ENCODE results near the gene CDK2AP2.

CDK2AP2 gene

DNA sequence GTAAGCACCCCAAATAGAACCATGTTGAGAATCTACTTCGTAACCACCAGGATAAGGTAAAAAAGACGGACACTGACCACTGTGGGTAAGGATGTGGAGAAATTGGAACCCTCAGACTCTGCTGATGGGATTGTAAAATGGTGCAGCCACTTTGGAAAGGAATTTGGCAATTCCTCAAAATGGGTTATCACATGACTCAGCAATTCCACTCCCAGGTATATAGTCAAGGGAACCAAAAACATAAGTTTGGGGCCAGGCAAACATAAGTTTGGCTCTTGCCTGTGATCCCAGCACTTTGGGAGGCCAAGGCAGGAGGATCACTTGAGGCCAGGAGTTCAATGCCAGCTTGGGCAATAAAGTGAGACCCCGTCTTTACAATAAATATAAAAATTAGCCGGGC, 20.4 kb upstream of the CDK2AP2 start:
- ChIA-PET POLR2A (no interaction called here), CTCF (no interaction called here)
- DNase-seq (ENCODE audit: extremely low spot score): no peak
- TF ChIP-seq, protein P1, sequence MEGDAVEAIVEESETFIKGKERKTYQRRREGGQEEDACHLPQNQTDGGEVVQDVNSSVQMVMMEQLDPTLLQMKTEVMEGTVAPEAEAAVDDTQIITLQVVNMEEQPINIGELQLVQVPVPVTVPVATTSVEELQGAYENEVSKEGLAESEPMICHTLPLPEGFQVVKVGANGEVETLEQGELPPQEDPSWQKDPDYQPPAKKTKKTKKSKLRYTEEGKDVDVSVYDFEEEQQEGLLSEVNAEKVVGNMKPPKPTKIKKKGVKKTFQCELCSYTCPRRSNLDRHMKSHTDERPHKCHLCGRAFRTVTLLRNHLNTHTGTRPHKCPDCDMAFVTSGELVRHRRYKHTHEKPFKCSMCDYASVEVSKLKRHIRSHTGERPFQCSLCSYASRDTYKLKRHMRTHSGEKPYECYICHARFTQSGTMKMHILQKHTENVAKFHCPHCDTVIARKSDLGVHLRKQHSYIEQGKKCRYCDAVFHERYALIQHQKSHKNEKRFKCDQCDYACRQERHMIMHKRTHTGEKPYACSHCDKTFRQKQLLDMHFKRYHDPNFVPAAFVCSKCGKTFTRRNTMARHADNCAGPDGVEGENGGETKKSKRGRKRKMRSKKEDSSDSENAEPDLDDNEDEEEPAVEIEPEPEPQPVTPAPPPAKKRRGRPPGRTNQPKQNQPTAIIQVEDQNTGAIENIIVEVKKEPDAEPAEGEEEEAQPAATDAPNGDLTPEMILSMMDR (IDR thresholded peaks at IDR 0.05; ENCODE audit: control extremely low read depth, extremely low read depth, low read depth, missing control alignments): no peak

DNA sequence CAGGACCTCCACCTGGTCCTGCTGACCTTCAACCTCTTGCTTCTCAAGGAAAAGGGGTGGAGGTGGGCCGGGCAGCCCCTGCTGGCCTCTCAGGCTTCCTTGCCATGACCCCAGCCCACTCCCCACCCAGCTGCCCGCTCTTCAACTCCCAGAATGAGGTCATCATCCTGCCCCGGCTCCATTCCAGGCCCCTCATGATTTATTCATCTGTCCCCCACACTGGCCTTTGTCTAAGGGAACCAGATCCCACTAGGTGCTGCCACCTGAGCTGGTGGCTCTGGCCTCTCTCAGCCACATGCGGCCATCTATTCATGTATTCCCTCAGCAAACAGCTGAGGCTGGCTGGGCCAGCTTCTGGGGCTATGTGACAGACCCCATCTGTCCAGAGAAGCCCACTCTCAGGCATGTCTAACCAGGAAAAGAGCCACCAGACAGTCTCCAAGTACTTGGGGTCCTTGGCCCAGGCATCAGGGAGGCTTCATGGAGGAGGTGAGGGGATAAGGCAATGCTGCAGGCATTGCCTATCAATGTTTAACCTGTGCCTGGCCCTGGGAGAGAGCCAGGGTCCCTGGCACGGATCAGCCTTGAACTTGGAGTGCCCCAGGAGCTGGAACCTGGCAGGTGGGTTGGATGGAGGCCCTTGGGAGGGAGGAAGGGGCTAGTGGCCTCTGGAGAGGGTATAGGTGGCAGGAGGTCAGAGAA, 17.5 kb upstream of the CDK2AP2 start:
- POLR2A ChIA-PET: no interaction called here
- TF ChIP-seq, protein P1 (IDR thresholded peaks at IDR 0.05; ENCODE audit: control extremely low read depth, extremely low read depth, low read depth, missing control alignments): no peak
- CTCF ChIA-PET: no interaction called here
- DNase-seq (ENCODE audit: extremely low spot score): no peak

DNA sequence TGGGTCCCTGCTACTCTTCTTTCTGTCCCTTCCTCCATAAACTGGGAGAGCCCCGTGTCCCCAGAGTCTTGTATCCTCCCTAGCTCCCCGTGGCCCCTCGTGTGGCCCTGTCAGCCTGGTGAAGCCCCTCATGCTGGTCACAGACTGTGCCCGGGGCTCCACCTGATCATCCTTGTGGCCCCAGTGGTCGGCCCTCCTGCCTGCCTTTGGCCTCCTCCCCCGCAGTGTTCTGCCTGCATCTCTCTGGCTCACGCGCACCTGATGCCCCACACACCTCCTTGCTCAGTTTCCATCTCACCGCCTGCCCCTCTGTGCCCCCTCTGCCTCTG, 16.5 kb upstream of the CDK2AP2 start:
- ChIA-PET POLR2A (no interaction called here), CTCF (no interaction called here)
- TF ChIP-seq, protein P1 (IDR thresholded peaks at IDR 0.05; ENCODE audit: control extremely low read depth, extremely low read depth, low read depth, missing control alignments): no peak
- no peak for DNase-seq (ENCODE audit: extremely low spot score)

DNA sequence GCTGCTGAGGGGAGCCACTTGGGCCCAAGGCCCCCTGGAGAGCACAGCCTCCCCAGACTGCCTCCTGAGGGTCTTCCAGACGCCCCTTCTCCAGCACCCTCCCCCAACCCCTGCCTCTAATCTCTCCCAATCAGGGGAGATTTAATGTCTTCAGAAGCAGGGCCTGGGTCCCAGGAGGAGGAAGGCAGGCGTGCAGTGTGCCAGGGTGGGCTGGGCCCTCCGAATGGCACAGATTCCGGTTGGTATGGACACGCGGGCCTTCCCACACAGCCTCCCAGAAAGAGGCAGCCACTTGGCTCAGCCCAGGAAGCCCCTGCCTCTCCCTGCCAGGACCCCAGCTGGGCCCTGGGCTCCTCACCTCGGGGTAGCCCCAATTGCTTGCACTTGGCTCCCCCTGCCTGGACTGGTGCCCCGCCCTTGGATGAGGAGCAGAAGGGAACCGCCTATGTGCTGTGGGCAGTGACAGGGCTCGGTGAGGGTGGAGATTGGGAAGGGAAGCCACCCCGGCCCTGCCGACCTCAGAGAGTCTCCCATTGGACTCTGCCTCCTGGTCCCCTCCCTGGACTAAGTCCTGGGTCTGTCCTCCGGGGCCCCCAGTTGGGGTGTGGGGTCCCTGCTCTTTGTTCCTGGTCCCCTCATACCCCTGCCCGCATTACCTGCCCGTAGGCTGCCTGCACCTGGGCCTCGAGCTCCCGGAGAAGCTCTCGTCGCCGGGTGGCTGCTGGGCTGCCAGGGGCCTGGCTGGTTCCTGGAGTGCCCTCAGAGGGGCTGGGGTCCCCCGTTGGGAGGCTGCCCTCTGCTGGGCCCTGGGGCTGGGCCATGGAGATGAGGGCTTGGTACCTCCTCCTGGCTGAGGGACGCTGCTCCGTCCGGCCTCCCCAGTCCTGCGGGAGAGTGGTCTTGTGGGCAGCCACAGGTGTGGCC, 15.9 kb upstream of the CDK2AP2 start:
- TF ChIP-seq, protein P1 (IDR thresholded peaks at IDR 0.05; ENCODE audit: control extremely low read depth, extremely low read depth, low read depth, missing control alignments): no peak
- DNase-seq (ENCODE audit: extremely low spot score): no peak
- POLR2A ChIA-PET: no interaction called here
- CTCF ChIA-PET: no interaction called here

DNA sequence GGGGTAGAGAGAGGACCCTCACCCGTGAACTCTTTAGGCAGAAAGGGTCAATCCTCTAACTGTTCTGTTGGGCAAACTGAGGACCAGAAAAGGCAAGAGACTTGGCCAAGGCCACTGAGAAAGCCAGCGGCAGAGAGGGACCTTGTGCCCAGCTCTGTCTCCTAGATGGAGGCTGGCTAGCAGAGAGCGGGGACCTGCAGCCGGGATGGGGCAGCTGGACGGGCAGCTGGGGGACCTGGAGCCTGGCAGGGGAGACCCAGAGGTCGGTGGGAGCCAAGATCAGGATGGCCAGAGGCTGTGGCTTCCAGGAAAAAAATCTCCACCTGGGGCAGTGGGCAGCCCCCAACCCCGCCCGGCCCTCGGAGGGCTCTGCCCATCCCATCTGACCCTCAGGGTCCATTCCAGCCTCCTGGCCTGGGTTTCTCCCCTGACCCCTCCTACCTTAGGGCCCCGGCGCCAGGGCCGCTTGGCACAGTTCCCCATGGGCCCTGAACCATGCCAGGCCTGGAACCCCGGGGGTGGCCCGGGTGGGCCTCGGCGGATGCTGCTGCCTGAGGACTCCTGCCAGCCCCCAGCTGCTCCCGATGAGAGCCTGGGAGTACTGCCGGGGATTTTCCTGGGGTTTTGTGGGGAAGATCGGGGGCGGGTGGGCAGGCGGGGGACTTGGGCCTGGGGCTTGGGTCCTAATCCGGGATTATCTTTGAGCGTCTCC, 15.0 kb upstream of the CDK2AP2 start, which contains the start of gene CABP2:
Gene CABP2, minus strand, starts transcription at position 603 of the 712 bp plus-strand sequence. Its CDS starts 120 bp downstream, at position 483.
- TF ChIP-seq, protein P1 (IDR thresholded peaks at IDR 0.05; ENCODE audit: control extremely low read depth, extremely low read depth, low read depth, missing control alignments): no peak
- CTCF ChIA-PET: no interaction called here
- DNase-seq (ENCODE audit: extremely low spot score): no peak
- POLR2A ChIA-PET: no interaction called here

DNA sequence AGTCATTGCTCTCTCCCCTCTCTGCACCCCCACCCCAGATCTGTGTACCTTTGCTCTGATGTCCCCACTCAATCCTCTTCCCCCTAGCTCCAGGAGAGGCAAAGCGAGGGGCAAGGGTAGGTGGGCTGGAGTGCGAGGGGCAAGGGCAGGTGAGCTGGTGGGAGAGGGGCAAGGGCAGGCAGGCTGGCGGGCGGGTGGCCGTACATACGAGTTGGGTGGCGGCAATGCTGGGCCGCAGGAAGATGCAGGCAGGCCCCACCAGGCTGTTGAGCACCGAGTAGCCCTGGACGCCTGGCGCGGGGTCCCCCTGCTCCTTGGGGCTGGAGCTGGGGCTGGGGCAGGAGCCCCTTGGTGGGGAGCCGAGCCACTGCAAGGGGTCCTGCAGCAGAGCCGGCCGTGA, 14.4 kb upstream of the CDK2AP2 start:
- ChIA-PET POLR2A (interaction anchor here (0.6 kb wide), 1 partner anchor 128 kb away, joined by 4 read pairs; the partner anchor contains the start of gene ACY3), CTCF (no interaction called here)
- TF ChIP-seq, protein P1 (IDR thresholded peaks at IDR 0.05; ENCODE audit: control extremely low read depth, extremely low read depth, low read depth, missing control alignments): no peak
- no peak for DNase-seq (ENCODE audit: extremely low spot score)

Measured in GM10248 (cell line).